GM21737 (cell line): ENCODE results near the gene SLC35B2.

Source experiments
- ATAC-seq: cut with Tn5 transposase; IDR thresholded peaks from one replicate; pipeline ENCODE4 v1.9.1; 2021; ENCODE audit warnings: mild to moderate bottlenecking, moderate library complexity; ENCODE audit not compliant: unreplicated experiment

Gene SLC35B2

GRCh38 chr6:44223319-44224028, 33.9 kb downstream of the SLC35B2 start, which contains the start of gene SLC29A1:
Gene SLC29A1, plus strand, starts transcription at chr6:44223595. Its CDS starts 3,719 bp downstream, at chr6:44227314.
- ATAC-seq = peak; percentile 46

- ATAC-seq = peak; percentile 3
Measured at GRCh38 chr6:44222486-44223318, 34.6 kb downstream of the SLC35B2 start.

GRCh38 chr6:44221961-44222335, 35.4 kb downstream of the SLC35B2 start:
- no peak for ATAC-seq

- ATAC-seq = no peak
Measured at GRCh38 chr6:44221291-44221960, 35.9 kb downstream of the SLC35B2 start.

GRCh38 chr6:44220913-44221290, 36.4 kb downstream of the SLC35B2 start:
- ATAC-seq = no peak

GRCh38 chr6:44219815-44220784, 37.2 kb downstream of the SLC35B2 start:
- no peak for ATAC-seq

- peak; percentile 42 for ATAC-seq
Measured at GRCh38 chr6:44219053-44219814, 38.1 kb downstream of the SLC35B2 start.

GRCh38 chr6:44217332-44218143, 39.8 kb downstream of the SLC35B2 start:
- ATAC-seq = no peak

- no peak for ATAC-seq
Measured at GRCh38 chr6:44216677-44217331, 40.5 kb downstream of the SLC35B2 start, which contains the start of gene MYMX. Gene MYMX, plus strand, starts transcription at chr6:44216926. Its CDS starts 546 bp downstream, at chr6:44217472.

- ATAC-seq = no peak
Measured at GRCh38 chr6:44214307-44214706, 43.0 kb downstream of the SLC35B2 start.

- no peak for ATAC-seq
Measured at GRCh38 chr6:44211284-44211683, 46.0 kb downstream of the SLC35B2 start.

- no peak for ATAC-seq
Measured at GRCh38 chr6:44207966-44208365, 49.4 kb downstream of the SLC35B2 start.
